SIG-M5 treated with dmso at 0.1 percent for 504 hours (cell line): ENCODE data around the gene HMSD.

ENCODE experiments used
- DNase-seq: peaks from one replicate; lab custom pipeline; 2025; ENCODE audit not compliant: unreplicated experiment; lab: John Stamatoyannopoulos, UW

HMSD gene

GRCh38 chr18:63953811-63954210 is 4.7 kb downstream of the HMSD start:
- DNase-seq: no peak

- DNase-seq: no peak
These were observed 7.7 kb downstream of the HMSD start for GRCh38 chr18:63956755-63957154.

- DNase-seq: no peak
These were observed 11.8 kb downstream of the HMSD start for GRCh38 chr18:63960891-63961290.

GRCh38 chr18:63961435-63961980 is 12.4 kb downstream of the HMSD start:
- DNase-seq: no peak

GRCh38 chr18:63962137-63962536 is 13.0 kb downstream of the HMSD start:
- peak; percentile 30 for DNase-seq

GRCh38 chr18:63963615-63964256 is 14.6 kb downstream of the HMSD start:
- peak; percentile 81 for DNase-seq

- no peak for DNase-seq
These were observed 15.8 kb downstream of the HMSD start for GRCh38 chr18:63964908-63965307.

GRCh38 chr18:63965716-63966330 is 16.7 kb downstream of the HMSD start:
- DNase-seq: no peak

- peak; percentile 91 for DNase-seq
These were observed 21.1 kb downstream of the HMSD start, which contains the start of gene SERPINB8 for GRCh38 chr18:63969942-63970808. SERPINB8 (plus strand) TSS chr18:63970081; CDS start chr18:63978309, 8,228 bp downstream.

- no peak for DNase-seq
These were observed 21.7 kb downstream of the HMSD start for GRCh38 chr18:63970809-63971205.

- peak; percentile 62 for DNase-seq
These were observed 22.4 kb downstream of the HMSD start for GRCh38 chr18:63971320-63972001.

GRCh38 chr18:63972002-63972376 is 22.9 kb downstream of the HMSD start:
- DNase-seq: peak; percentile 50

- DNase-seq: peak; percentile 91
These were observed 25.9 kb downstream of the HMSD start for GRCh38 chr18:63974991-63975390.

- peak; percentile 95 for DNase-seq
These were observed 26.5 kb downstream of the HMSD start for GRCh38 chr18:63975628-63976027.

- no peak for DNase-seq
These were observed 27.9 kb downstream of the HMSD start for GRCh38 chr18:63977040-63977439.

GRCh38 chr18:63979409-63979920 is 30.4 kb downstream of the HMSD start:
- peak; percentile 77 for DNase-seq

- DNase-seq: no peak
These were observed 30.9 kb downstream of the HMSD start for GRCh38 chr18:63980027-63980426.

GRCh38 chr18:63980896-63981460 is 31.9 kb downstream of the HMSD start:
- DNase-seq: peak; percentile 90

- DNase-seq: no peak
These were observed 32.6 kb downstream of the HMSD start for GRCh38 chr18:63981719-63982118.

- no peak for DNase-seq
These were observed 33.3 kb downstream of the HMSD start for GRCh38 chr18:63982361-63982760.
